HepG2 (cell line): ENCODE data around the gene DNAH8. TPM values are rescaled to one million over a fixed set of nuclear protein-coding genes. Genes with fewer than 3 reads are reported as not detected.

ENCODE experiments used
- ATAD3A ChIP-seq: sonication (generic); formaldehyde crosslinking; IDR thresholded peaks from 2 replicates; pipeline ENCODE4 v1.4.0; 2020; ENCODE audit warnings: missing genetic modification reagents
- HNF4A ChIP-seq: sonication (generic); formaldehyde crosslinking; IDR thresholded peaks from 2 replicates; pipeline ENCODE4 v1.4.0; 2020; ENCODE audit warnings: missing genetic modification reagents
- HNRNPH1 ChIP-seq: fragments of 200-400 bp; formaldehyde crosslinking; optimal IDR thresholded peaks from 2 replicates; pipeline ENCODE3; 2017; ENCODE audit warnings: mild to moderate bottlenecking, low read depth, low read length
- KAT2B ChIP-seq: fragments of 150-350 bp; IDR thresholded peaks from 2 replicates; pipeline ENCODE4 v1.6.1; 2014; ENCODE audit warnings: low read depth, low read length, borderline replicate concordance
- NFYB ChIP-seq: sonication (generic); formaldehyde crosslinking; IDR thresholded peaks from 2 replicates; pipeline ENCODE4 v1.4.0; 2020; ENCODE audit warnings: missing genetic modification reagents
- POGZ ChIP-seq: sonication (generic); formaldehyde crosslinking; IDR thresholded peaks from 2 replicates; pipeline ENCODE4 v1.4.0; 2020; ENCODE audit warnings: mild to moderate bottlenecking, missing genetic modification reagents
- SALL1 ChIP-seq: sonication (generic); formaldehyde crosslinking; IDR thresholded peaks from 2 replicates; pipeline ENCODE4 v1.8.0; 2022; ENCODE audit warnings: mild to moderate bottlenecking, missing genetic modification reagents
- SCMH1 ChIP-seq: sonication (generic); formaldehyde crosslinking; IDR thresholded peaks from 2 replicates; pipeline ENCODE4 v1.9.0; 2021; ENCODE audit warnings: missing genetic modification reagents, mild to moderate bottlenecking, borderline replicate concordance
- THAP11 ChIP-seq: IDR thresholded peaks from 2 replicates; pipeline ENCODE4 v1.6.1; 2016; ENCODE audit warnings: missing biosample characterization, missing genetic modification reagents
- ZNF143 ChIP-seq: sonication (generic); formaldehyde crosslinking; IDR thresholded peaks from 2 replicates; pipeline ENCODE4 v1.4.0; 2020; ENCODE audit warnings: missing genetic modification reagents
- ZNF235 ChIP-seq: sonication (generic); formaldehyde crosslinking; IDR thresholded peaks from 2 replicates; pipeline ENCODE4 v1.8.1; 2023; ENCODE audit warnings: mild to moderate bottlenecking, missing genetic modification reagents, borderline replicate concordance
- ZNF430 ChIP-seq: sonication (generic); formaldehyde crosslinking; IDR thresholded peaks from 2 replicates; pipeline ENCODE4 v1.9.0; 2021; ENCODE audit warnings: mild to moderate bottlenecking, missing genetic modification reagents
- ZSCAN12 ChIP-seq: sonication (generic); formaldehyde crosslinking; IDR thresholded peaks from 2 replicates; pipeline ENCODE4 v1.9.0; 2021; ENCODE audit warnings: mild to moderate bottlenecking, missing genetic modification reagents
- ZSCAN9 ChIP-seq: IDR thresholded peaks from 2 replicates; pipeline ENCODE4 v1.6.1; 2016; ENCODE audit warnings: borderline replicate concordance
- polyA plus RNA-seq, 8 experiments: library from polyadenylated mRNA; depleted of rRNA in 3 of 8; stranded (reverse) in 7 of 8; unstranded in 1 of 8; fragments of >200 nt; fragmentation: Illumina TruSeq in 4 of 8; extraction: Trizol in 4 of 8; gene quantifications; 2 replicates each; pipeline versions ENCODE4 v1.2.1 to v1.2.3, GENCODE V29; 2011 to 2016; ENCODE audit warnings: low read depth in 4 of 8, missing spikeins in 1 of 8, mixed read lengths in 1 of 8; ENCODE audit not compliant: insufficient read depth in 1 of 8
- total RNA-seq, 5 experiments: library from RNA; depleted of rRNA; stranded (reverse); fragments of >200 nt; fragmentation: Illumina TruSeq; extraction: Trizol; gene quantifications; 2 replicates each; pipeline ENCODE4 v1.2.3, GENCODE V29; 2016; ENCODE audit warnings: low read depth in 1 of 5
- TF ChIP-seq, protein P1 (sequence below): sonication (generic); formaldehyde crosslinking; IDR thresholded peaks from 2 replicates; pipeline ENCODE4 v1.4.0; 2020; ENCODE audit warnings: missing genetic modification reagents
- TF ChIP-seq, protein P2 (sequence below): sonication (generic); formaldehyde crosslinking; IDR thresholded peaks from 2 replicates; pipeline ENCODE4 v1.8.1; 2023; ENCODE audit warnings: mild to moderate bottlenecking, missing genetic modification reagents
- TF ChIP-seq, protein P3 (sequence below): sonication (generic); formaldehyde crosslinking; IDR thresholded peaks from 2 replicates; pipeline ENCODE4 v1.8.0; 2023; ENCODE audit warnings: mild to moderate bottlenecking, missing genetic modification reagents
- TF ChIP-seq, protein P4 (sequence below): sonication (generic); formaldehyde crosslinking; IDR thresholded peaks from 2 replicates; pipeline ENCODE4 v1.8.0; 2022; ENCODE audit warnings: mild to moderate bottlenecking, missing genetic modification reagents; ENCODE audit not compliant: insufficient replicate concordance
- TF ChIP-seq, protein P5 (sequence below): IDR thresholded peaks from 2 replicates; pipeline ENCODE4 v1.4.0; 2020; ENCODE audit warnings: mild to moderate bottlenecking, missing genetic modification reagents

Gene DNAH8
- total and polyA plus RNA-seq, 2 of the 13 experiments (the other 11 are each of a cell fraction or from before 2014, with no cell fraction given): not detected

DNA sequence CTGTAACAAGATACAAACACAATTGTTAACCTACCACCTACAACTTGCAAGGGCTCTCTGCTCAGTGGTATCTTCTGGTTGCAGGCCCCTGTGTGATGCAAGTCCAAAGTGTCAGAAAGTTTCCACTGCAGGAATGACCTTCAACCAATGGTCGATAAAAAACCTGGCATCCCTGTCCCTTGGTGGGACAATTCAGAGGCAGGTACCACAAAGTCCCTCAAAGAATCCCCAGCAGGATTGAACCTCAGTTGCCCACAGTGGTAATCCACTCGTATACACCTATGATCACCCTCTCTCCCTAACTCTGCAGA, 28.1 kb upstream of the DNAH8 start (continued):
- TF ChIP-seq, protein P1, sequence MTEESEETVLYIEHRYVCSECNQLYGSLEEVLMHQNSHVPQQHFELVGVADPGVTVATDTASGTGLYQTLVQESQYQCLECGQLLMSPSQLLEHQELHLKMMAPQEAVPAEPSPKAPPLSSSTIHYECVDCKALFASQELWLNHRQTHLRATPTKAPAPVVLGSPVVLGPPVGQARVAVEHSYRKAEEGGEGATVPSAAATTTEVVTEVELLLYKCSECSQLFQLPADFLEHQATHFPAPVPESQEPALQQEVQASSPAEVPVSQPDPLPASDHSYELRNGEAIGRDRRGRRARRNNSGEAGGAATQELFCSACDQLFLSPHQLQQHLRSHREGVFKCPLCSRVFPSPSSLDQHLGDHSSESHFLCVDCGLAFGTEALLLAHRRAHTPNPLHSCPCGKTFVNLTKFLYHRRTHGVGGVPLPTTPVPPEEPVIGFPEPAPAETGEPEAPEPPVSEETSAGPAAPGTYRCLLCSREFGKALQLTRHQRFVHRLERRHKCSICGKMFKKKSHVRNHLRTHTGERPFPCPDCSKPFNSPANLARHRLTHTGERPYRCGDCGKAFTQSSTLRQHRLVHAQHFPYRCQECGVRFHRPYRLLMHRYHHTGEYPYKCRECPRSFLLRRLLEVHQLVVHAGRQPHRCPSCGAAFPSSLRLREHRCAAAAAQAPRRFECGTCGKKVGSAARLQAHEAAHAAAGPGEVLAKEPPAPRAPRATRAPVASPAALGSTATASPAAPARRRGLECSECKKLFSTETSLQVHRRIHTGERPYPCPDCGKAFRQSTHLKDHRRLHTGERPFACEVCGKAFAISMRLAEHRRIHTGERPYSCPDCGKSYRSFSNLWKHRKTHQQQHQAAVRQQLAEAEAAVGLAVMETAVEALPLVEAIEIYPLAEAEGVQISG: no peak
- TF ChIP-seq ZSCAN12 (no peak), HNF4A (CRISPR knock-in tag) (peak; percentile 76), ZNF235 (CRISPR knock-in tag) (no peak), POGZ (CRISPR knock-in tag) (0 out of 2 replicates have a peak, but pooled peaks have one; percentile 38), ZNF430 (CRISPR knock-in tag) (no peak), ATAD3A (CRISPR knock-in tag) (no peak), ZNF143 (no peak), SCMH1 (no peak), THAP11 (CRISPR knock-in tag) (0 out of 2 replicates have a peak, but pooled peaks have one; percentile 34), KAT2B (no peak), HNRNPH1 (no peak), ZSCAN9 (CRISPR knock-in tag) (no peak), SALL1 (CRISPR knock-in tag) (peak; percentile 38; the same call in 1 of the 2 replicates), NFYB (CRISPR knock-in tag) (no peak)
- TF ChIP-seq, protein P2, sequence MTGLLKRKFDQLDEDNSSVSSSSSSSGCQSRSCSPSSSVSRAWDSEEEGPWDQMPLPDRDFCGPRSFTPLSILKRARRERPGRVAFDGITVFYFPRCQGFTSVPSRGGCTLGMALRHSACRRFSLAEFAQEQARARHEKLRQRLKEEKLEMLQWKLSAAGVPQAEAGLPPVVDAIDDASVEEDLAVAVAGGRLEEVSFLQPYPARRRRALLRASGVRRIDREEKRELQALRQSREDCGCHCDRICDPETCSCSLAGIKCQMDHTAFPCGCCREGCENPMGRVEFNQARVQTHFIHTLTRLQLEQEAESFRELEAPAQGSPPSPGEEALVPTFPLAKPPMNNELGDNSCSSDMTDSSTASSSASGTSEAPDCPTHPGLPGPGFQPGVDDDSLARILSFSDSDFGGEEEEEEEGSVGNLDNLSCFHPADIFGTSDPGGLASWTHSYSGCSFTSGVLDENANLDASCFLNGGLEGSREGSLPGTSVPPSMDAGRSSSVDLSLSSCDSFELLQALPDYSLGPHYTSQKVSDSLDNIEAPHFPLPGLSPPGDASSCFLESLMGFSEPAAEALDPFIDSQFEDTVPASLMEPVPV: no peak
- TF ChIP-seq, protein P3, sequence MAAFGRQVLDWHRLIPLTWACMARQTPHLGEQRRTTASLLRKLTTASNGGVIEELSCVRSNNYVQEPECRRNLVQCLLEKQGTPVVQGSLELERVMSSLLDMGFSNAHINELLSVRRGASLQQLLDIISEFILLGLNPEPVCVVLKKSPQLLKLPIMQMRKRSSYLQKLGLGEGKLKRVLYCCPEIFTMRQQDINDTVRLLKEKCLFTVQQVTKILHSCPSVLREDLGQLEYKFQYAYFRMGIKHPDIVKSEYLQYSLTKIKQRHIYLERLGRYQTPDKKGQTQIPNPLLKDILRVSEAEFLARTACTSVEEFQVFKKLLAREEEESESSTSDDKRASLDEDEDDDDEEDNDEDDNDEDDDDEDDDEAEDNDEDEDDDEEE (CRISPR knock-in tag): no peak
- TF ChIP-seq, protein P4, sequence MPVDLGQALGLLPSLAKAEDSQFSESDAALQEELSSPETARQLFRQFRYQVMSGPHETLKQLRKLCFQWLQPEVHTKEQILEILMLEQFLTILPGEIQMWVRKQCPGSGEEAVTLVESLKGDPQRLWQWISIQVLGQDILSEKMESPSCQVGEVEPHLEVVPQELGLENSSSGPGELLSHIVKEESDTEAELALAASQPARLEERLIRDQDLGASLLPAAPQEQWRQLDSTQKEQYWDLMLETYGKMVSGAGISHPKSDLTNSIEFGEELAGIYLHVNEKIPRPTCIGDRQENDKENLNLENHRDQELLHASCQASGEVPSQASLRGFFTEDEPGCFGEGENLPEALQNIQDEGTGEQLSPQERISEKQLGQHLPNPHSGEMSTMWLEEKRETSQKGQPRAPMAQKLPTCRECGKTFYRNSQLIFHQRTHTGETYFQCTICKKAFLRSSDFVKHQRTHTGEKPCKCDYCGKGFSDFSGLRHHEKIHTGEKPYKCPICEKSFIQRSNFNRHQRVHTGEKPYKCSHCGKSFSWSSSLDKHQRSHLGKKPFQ (CRISPR knock-in tag): no peak
- TF ChIP-seq, protein P5, sequence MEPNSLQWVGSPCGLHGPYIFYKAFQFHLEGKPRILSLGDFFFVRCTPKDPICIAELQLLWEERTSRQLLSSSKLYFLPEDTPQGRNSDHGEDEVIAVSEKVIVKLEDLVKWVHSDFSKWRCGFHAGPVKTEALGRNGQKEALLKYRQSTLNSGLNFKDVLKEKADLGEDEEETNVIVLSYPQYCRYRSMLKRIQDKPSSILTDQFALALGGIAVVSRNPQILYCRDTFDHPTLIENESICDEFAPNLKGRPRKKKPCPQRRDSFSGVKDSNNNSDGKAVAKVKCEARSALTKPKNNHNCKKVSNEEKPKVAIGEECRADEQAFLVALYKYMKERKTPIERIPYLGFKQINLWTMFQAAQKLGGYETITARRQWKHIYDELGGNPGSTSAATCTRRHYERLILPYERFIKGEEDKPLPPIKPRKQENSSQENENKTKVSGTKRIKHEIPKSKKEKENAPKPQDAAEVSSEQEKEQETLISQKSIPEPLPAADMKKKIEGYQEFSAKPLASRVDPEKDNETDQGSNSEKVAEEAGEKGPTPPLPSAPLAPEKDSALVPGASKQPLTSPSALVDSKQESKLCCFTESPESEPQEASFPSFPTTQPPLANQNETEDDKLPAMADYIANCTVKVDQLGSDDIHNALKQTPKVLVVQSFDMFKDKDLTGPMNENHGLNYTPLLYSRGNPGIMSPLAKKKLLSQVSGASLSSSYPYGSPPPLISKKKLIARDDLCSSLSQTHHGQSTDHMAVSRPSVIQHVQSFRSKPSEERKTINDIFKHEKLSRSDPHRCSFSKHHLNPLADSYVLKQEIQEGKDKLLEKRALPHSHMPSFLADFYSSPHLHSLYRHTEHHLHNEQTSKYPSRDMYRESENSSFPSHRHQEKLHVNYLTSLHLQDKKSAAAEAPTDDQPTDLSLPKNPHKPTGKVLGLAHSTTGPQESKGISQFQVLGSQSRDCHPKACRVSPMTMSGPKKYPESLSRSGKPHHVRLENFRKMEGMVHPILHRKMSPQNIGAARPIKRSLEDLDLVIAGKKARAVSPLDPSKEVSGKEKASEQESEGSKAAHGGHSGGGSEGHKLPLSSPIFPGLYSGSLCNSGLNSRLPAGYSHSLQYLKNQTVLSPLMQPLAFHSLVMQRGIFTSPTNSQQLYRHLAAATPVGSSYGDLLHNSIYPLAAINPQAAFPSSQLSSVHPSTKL (CRISPR knock-in tag): peak; percentile 45; the same call in 1 of the 2 replicates
